HUDEP-2 (cell line): ENCODE data around the gene SRBD1.
"Not testable (repeated sequence)": the region's sequence is repeated elsewhere in the genome, so short reads cannot be mapped to it uniquely, and the experiment has no call there.

Experiments used
- DNase-seq, 76 experiments: peaks; one replicate each; lab custom pipeline; 2025; ENCODE audit not compliant: unreplicated experiment in 76 of 76; lab: John Stamatoyannopoulos, UW

SRBD1 gene

GRCh38 chr2:45435316-45435715 lies 175.8 kb downstream of the SRBD1 start:
- DNase-seq = peak in 22 of 76 experiments; percentile 2 to 53 (median 20)

GRCh38 chr2:45433363-45433762 lies 177.7 kb downstream of the SRBD1 start:
- no peak for DNase-seq

- no peak for DNase-seq
Measured at GRCh38 chr2:45432406-45432805, 178.7 kb downstream of the SRBD1 start.

GRCh38 chr2:45426025-45426424 lies 185.0 kb downstream of the SRBD1 start:
- not testable (repeated sequence) for DNase-seq

- DNase-seq = no peak
Measured at GRCh38 chr2:45422921-45423320, 188.1 kb downstream of the SRBD1 start.

- no peak for DNase-seq
Measured at GRCh38 chr2:45418532-45418931, 192.5 kb downstream of the SRBD1 start.

- no peak for DNase-seq
Measured at GRCh38 chr2:45415534-45416123, 195.4 kb downstream of the SRBD1 start.

GRCh38 chr2:45412754-45413379 lies 198.2 kb downstream of the SRBD1 start:
- no peak for DNase-seq

GRCh38 chr2:45409677-45410076 lies 201.4 kb downstream of the SRBD1 start:
- DNase-seq = no peak

- DNase-seq = no peak
Measured at GRCh38 chr2:45406621-45407020, 204.4 kb downstream of the SRBD1 start.

GRCh38 chr2:45404807-45405297 lies 206.2 kb downstream of the SRBD1 start:
- DNase-seq = no peak

GRCh38 chr2:45403036-45403435 lies 208.0 kb downstream of the SRBD1 start:
- no peak for DNase-seq

- DNase-seq = no peak
Measured at GRCh38 chr2:45401431-45401922, 209.6 kb downstream of the SRBD1 start.

GRCh38 chr2:45399040-45399784 lies 211.9 kb downstream of the SRBD1 start:
- no peak for DNase-seq

GRCh38 chr2:45397292-45397691 lies 213.8 kb downstream of the SRBD1 start:
- no peak for DNase-seq

GRCh38 chr2:45396671-45397070 lies 214.4 kb downstream of the SRBD1 start:
- no peak for DNase-seq

- DNase-seq = no peak
Measured at GRCh38 chr2:45394842-45395241, 216.2 kb downstream of the SRBD1 start.

- no peak for DNase-seq
Measured at GRCh38 chr2:45394216-45394615, 216.9 kb downstream of the SRBD1 start.

- DNase-seq = no peak
Measured at GRCh38 chr2:45391866-45392265, 219.2 kb downstream of the SRBD1 start.

- DNase-seq = no peak
Measured at GRCh38 chr2:45390861-45391260, 220.2 kb downstream of the SRBD1 start.

- no peak for DNase-seq
Measured at GRCh38 chr2:45390441-45390840, 220.6 kb downstream of the SRBD1 start.
